Adrenal gland (tissue), 12 donors: ENCODE measurements around the gene HSF4. TPM values are rescaled to one million over a fixed set of nuclear protein-coding genes. Genes with fewer than 3 reads are reported as not detected.
A peak's percentile ranks its signal among the peaks of the same experiment; 100 is the strongest.

Experiments
- DNase-seq, 7 donors: peaks; one replicate each; pipeline ENCODE4 v3.0.0-alpha.2; 2019 to 2020
- H3K27ac ChIP-seq, 5 donors: fragments of 200-600 bp; sonication (generic) in 4 of 5; 1 replicate in 3 of 5; 2 replicates in 2 of 5; pipeline versions ENCODE4 v1.5.1 to v1.8.0; 2016 to 2020; ENCODE audit warnings: mild to moderate bottlenecking in 1 of 5
- H3K27me3 ChIP-seq: fragments of 200-600 bp; 2 replicates; pipeline ENCODE4 v1.8.0; 2021
- H3K36me3 ChIP-seq, 2 donors: fragments of 200-600 bp; replicated peaks in 1 of 2; 1 replicate in 1 of 2; 2 replicates in 1 of 2; pipeline versions ENCODE4 v1.5.1 to v1.8.0; 2018 to 2022
- H3K4me1 ChIP-seq, 2 donors: fragments of 200-600 bp; replicated peaks in 1 of 2; 1 replicate in 1 of 2; 2 replicates in 1 of 2; pipeline versions ENCODE4 v1.5.1 to v1.8.0; 2018 to 2021
- H3K4me3 ChIP-seq, 4 donors: fragments of 200-600 bp; sonication (generic) in 3 of 4; one replicate each; pipeline ENCODE4 v1.5.1; 2016 to 2018
- H3K9me3 ChIP-seq, 3 donors: fragments of 200-600 bp; sonication (generic) in 1 of 3; replicated peaks in 1 of 3; 1 replicate in 2 of 3; 2 replicates in 1 of 3; pipeline versions ENCODE4 v1.5.1 to v1.8.0; 2016 to 2021
- POLR2A ChIP-seq, 2 donors: fragments of 450-650 bp; IDR thresholded peaks; one replicate each; pipeline ENCODE4 v1.6.1; 2017; ENCODE audit warnings: antibody characterized with exemption in 2 of 2, mild to moderate bottlenecking in 2 of 2, moderate library complexity in 1 of 2
- WGBS, 4 donors: extraction: QIAGEN DNeasy Blood & Tissue Kit in 2 of 4; methylation state at CpG; one replicate each; pipeline versions ENCODE4 v1.1.5 to v1.1.7; 2013 to 2017; 5-methylcytosine and 5-hydroxymethylcytosine counted together
- intact Hi-C, 2 donors: fragments of 100-400 bp; cut with DNase I; formaldehyde crosslinking; loops; one replicate each; pipeline versions ENCODE4 v1.14.1 to v1.15.0; 2022 to 2023
- polyA plus RNA-seq, 3 donors: library from polyadenylated mRNA; stranded (reverse); fragments of 200-250 nt in 2 of 3; fragments of 350-450 nt in 1 of 3; fragmentation: Illumina TruSeq in 1 of 3; extraction: RNeasy Lipid Tissue Mini Kit (QIAGEN cat#74804) in 1 of 3; gene quantifications; one replicate each; pipeline ENCODE4 v1.2.3, GENCODE V29; 2013 to 2014
- total RNA-seq, 9 donors: library from RNA; depleted of rRNA in 4 of 9; stranded (reverse); fragments of >200 nt in 4 of 9; fragments of 120-200 nt in 1 of 9; fragmentation: NEBNext Ultra II Directional in 1 of 9; extraction: Animal tissue kit (Norgen Biotek cat#: 25700) in 1 of 9; gene quantifications; one replicate each; pipeline versions ENCODE4 v1.1.0 to v1.2.4, GENCODE V29; 2013 to 2023
- TF ChIP-seq, protein P1 (sequence below), 6 experiments: fragments of 450-650 bp in 4 of 6; fragments of 200-600 bp in 2 of 6; sonication (generic) in 1 of 6; IDR thresholded peaks; 1 replicate in 5 of 6; 2 replicates in 1 of 6; pipeline versions ENCODE4 v1.5.1 to v1.8.0; 2016 to 2021; ENCODE audit warnings: antibody characterized with exemption in 6 of 6, mild to moderate bottlenecking in 2 of 6, moderate library complexity in 1 of 6
- donor health status: healthy with polysubstance abuse.
- donor health status: Bipolar disorder and iron deficiency.
- donor health status: DM: yes; HTN: yes; CAD: no.
- donor health status: DM: no; HTN: no; CAD: no.
- donor health status: DM: no; HTN: no; CAD: no.
- donor health status: DM: yes; HTN: yes; CAD: no.

HSF4 gene
- total and polyA plus RNA-seq, 12 donors, result 5.9 to 700 (median 49.4) TPM

DNA sequence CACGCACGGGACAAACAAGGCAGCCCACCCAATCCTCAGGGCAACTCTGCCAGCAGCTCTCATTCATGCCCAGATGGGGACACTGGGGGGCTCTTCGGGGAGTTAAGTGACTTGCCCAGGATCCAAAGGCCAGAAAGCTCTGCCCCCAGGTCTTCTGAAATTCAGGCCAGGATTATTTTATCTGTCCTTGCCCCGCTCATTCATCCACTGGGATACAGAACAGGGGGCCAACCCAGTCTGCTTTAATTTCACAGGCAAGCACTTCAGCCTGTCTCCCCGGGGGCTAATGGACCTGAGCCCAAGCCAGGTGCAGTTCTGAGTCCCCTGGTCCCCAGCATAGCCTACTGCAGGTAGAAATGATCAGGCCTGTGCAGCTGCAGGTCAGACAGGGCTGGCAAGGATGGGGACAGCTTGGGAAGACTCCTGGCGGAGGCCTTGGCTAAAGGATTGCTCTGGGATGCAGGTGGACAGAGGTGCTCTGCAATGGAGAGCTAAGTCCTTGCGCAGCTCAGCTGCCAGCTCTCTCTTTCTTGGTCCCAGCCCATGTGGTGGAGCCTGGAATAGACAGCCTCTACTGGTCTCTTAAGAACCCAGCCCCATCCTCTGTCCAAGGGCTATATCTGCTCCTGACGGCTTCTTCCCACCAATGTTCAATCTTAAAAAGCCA, 13.0 kb upstream of the HSF4 start:
- intact Hi-C loops, result loop anchor here in 1 of 2 donors (10.0 kb wide), 1 partner anchor 137 kb away; no protein-coding TSS in a partner anchor
- Histone ChIP-seq H3K36me3 (peaks cover 0 to 19% of the 10 kb centered on the region in 2 donors), H3K4me1 (peaks cover 0 to 18% of the 10 kb centered on the region in 2 donors), H3K4me3 (peak overlapping the region in 1 of 4 donors; percentile 78), H3K27ac (peak overlapping the region in 2 of 5 donors; percentile 85 to 92), H3K9me3 (no peaks in the 10 kb centered on the region), H3K27me3 (no peaks in the 10 kb centered on the region)
- 39 to 66% (median 51%) methylated on average over 5 to 8 of the region's 8 CpGs for WGBS, 4 donors
- peak in 1 of 7 donors; percentile 8 for DNase-seq
- TF ChIP-seq, protein P1, sequence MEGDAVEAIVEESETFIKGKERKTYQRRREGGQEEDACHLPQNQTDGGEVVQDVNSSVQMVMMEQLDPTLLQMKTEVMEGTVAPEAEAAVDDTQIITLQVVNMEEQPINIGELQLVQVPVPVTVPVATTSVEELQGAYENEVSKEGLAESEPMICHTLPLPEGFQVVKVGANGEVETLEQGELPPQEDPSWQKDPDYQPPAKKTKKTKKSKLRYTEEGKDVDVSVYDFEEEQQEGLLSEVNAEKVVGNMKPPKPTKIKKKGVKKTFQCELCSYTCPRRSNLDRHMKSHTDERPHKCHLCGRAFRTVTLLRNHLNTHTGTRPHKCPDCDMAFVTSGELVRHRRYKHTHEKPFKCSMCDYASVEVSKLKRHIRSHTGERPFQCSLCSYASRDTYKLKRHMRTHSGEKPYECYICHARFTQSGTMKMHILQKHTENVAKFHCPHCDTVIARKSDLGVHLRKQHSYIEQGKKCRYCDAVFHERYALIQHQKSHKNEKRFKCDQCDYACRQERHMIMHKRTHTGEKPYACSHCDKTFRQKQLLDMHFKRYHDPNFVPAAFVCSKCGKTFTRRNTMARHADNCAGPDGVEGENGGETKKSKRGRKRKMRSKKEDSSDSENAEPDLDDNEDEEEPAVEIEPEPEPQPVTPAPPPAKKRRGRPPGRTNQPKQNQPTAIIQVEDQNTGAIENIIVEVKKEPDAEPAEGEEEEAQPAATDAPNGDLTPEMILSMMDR (IDR thresholded peaks at IDR 0.05), result no peak
- TF ChIP-seq POLR2A (IDR thresholded peaks at IDR 0.05), result no peak

DNA sequence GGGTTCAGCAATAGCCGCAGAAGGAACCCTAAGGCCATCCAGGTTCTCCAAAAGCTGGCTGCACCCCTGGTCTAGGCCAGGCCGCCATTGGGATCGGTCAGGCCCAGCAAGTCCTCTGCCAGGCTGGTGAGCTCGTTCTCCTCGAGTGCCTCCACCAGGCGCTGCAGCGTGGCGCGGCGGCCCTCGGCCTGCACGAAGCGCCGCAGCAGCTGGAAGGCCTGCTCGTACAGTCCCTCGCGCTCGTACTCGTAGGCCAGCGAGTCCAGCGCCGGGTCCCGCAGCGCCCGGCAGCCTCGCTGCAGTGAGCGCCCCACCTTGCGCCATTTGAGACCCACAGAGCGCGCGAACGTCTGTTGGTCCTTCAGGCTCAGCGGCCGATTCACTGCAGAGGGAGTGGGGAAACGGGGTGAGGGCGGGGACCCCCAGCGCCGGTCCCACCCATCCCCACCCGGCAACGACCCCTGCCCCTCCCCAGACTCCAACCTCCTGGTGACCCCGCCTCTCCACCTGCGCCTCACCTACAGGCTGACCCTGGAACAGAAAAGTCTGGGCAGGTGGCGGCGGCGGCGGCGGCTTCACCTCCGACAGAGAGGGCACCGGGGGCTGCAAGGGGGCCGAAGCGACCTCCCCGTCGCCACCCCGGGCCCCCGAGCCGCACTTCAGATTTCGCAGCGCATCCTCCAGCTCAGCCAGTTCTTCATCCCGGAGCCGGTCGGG, 9.8 kb upstream of the HSF4 start:
- TF ChIP-seq, protein P1 (IDR thresholded peaks at IDR 0.05), result no peak
- no peak for TF ChIP-seq POLR2A (IDR thresholded peaks at IDR 0.05)
- Histone ChIP-seq H3K4me1 (peaks cover 6 to 27% of the 10 kb centered on the region in 2 donors), H3K36me3 (no peaks in the 10 kb centered on the region), H3K4me3 (peak overlapping the region in 1 of 4 donors; percentile 28), H3K9me3 (no peaks in the 10 kb centered on the region), H3K27ac (no peak overlapping the region), H3K27me3 (no peaks in the 10 kb centered on the region)
- peak in 3 of 7 donors; percentile 8 to 53 (median 25) for DNase-seq
- 31 to 50% (median 37%) methylated on average over 2 to 61 of the region's 61 CpGs for WGBS, 4 donors
- intact Hi-C loops, result loop anchor here (5.0 to 10.0 kb wide), 4 partner anchors 47 to 177 kb away; partner anchors contain the start of gene PHAF1 (in 1 of the 2)

DNA sequence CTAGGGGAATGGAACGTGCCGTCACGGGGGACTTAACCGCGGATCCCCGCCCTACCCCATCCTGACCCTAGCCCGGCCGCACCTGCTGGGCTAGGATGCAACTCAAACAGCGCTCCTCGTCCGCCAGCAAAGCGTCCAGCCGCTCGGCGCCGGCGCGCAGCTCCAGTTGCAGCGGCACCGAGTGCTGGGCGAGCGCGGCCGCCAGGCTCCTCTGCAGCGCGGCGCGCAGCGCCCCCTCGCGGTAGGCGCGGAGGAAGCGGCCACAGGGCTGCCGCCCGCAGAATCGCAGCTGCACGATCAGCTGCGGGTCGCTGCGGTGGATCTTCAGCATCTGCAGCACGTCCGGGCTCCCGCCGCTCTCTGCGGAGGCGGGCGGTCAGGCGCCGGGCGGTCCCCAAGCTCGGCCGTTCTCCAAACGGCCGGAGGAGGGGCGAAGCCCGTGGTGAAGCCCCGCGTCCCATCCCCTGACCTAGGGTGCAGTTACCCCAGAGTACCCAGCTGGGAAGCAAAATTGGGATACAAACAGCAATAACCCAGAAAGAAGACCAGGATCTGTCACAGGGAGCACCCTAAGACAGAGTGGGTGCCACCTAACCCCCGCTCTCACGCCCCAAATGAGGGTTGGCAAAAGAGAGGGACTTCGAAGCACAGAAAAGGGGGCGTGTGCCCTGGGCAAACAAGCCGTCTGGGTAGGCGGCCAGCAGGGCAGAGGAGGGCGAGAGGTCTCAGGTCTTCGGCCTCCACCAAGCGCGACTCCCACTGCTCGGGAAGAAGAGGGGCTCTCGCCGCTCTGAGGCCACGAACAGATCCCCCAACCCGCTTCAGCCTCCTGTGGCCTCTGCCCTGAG, 9.0 kb upstream of the HSF4 start:
- H3K36me3 ChIP-seq, result no peaks in the 10 kb centered on the region
- 14 to 56% (median 18%) methylated on average over 18 to 74 of the region's 74 CpGs for WGBS, 4 donors
- no peaks in the 10 kb centered on the region for H3K27me3 ChIP-seq
- no peaks in the 10 kb centered on the region for H3K9me3 ChIP-seq
- H3K27ac ChIP-seq, result no peak overlapping the region
- DNase-seq, result peak in 6 of 7 donors; percentile 71 to 84 (median 76)
- TF ChIP-seq, protein P1 (IDR thresholded peaks at IDR 0.05), result peak; percentile 55 to 99 (median 82)
- TF ChIP-seq POLR2A (IDR thresholded peaks at IDR 0.05), result no peak
- peak overlapping the region in 1 of 4 donors; percentile 28 for H3K4me3 ChIP-seq
- intact Hi-C loops, result loop anchor here (5.0 to 10.0 kb wide), 4 partner anchors 48 to 178 kb away; partner anchors contain the start of gene PHAF1 (in 1 of the 2)
- peaks cover 6 to 27% of the 10 kb centered on the region in 2 donors for H3K4me1 ChIP-seq
